Esophagus (tissue), 2 donors: ENCODE results near the gene MYOCD. TPM values are rescaled to one million over a fixed set of nuclear protein-coding genes. Genes with fewer than 3 reads are reported as not detected.
"Not testable (repeated sequence)": the region's sequence is repeated elsewhere in the genome, so short reads cannot be mapped to it uniquely, and the experiment has no call there.

Source experiments
- H3K27ac ChIP-seq, 2 donors: one replicate each; pipeline ENCODE4 v1.5.1; 2013; ENCODE audit warnings: low read depth in 2 of 2, mild to moderate bottlenecking in 2 of 2, inconsistent platforms in 1 of 2, low read length in 1 of 2, moderate library complexity in 1 of 2
- H3K27me3 ChIP-seq, 2 donors: one replicate each; pipeline ENCODE4 v1.6.1; 2013; ENCODE audit warnings: low read length in 2 of 2, control low read depth in 1 of 2, mild to moderate bottlenecking in 1 of 2; ENCODE audit not compliant: insufficient read depth in 2 of 2, control insufficient read depth in 1 of 2
- H3K36me3 ChIP-seq, 2 donors: one replicate each; pipeline ENCODE4 v1.6.1; 2013; ENCODE audit warnings: low read length in 1 of 2; ENCODE audit not compliant: control insufficient read depth in 2 of 2, insufficient read depth in 2 of 2
- H3K4me1 ChIP-seq, 2 donors: one replicate each; pipeline ENCODE4 v1.6.1; 2013; ENCODE audit warnings: low read length in 1 of 2; ENCODE audit not compliant: control insufficient read depth in 2 of 2, insufficient read depth in 2 of 2
- H3K4me3 ChIP-seq, 2 donors: one replicate each; pipeline ENCODE4 v1.5.1; 2013; ENCODE audit warnings: low read length in 2 of 2, mild to moderate bottlenecking in 2 of 2, low read depth in 1 of 2, moderate library complexity in 1 of 2
- H3K9me3 ChIP-seq, 2 donors: one replicate each; pipeline ENCODE4 v1.6.1; 2013; ENCODE audit warnings: mild to moderate bottlenecking in 2 of 2, low read depth in 1 of 2, low read length in 1 of 2, moderate library complexity in 1 of 2; ENCODE audit not compliant: control insufficient read depth in 2 of 2, insufficient read depth in 1 of 2
- WGBS, 2 donors: extraction: QIAGEN DNeasy Blood & Tissue Kit; methylation state at CpG; one replicate each; pipeline ENCODE4 v1.1.7; 2013; 5-methylcytosine and 5-hydroxymethylcytosine counted together
- polyA plus RNA-seq, 2 donors: library from polyadenylated mRNA; stranded (reverse); fragments of 200-250 nt; gene quantifications; one replicate each; pipeline ENCODE4 v1.2.3, GENCODE V29; 2013
- donor health status: healthy with polysubstance abuse.
- donor health status: Bipolar disorder and iron deficiency.

MYOCD gene
- polyA plus RNA-seq, 2 donors, result 1.2 to 2.3 TPM

DNA sequence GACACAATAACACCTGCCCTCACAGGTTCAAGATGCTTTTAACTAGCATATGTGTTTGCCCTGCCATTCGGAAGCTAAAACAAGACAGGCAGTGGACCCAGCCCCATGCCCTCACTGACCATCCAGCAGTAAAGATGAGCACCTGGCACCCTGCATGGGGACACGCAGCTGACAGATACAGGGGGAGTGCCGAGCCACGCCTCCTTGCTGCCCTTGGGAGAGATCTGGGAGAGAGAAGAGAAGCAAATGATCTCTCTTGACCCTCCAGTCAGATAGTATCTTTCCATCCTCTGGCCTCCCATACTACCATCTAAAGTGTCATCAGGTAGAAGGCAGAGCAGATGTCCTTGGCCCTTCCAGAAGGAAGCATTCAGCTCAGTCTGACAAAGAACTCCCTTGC lies 40.6 kb upstream of the MYOCD start:
- H3K27me3 ChIP-seq, result no peaks in the 10 kb centered on the region
- H3K27ac ChIP-seq, result no peak overlapping the region
- H3K4me3 ChIP-seq, result no peak overlapping the region
- H3K36me3 ChIP-seq, result no peaks in the 10 kb centered on the region
- WGBS, 2 donors, result 75 to 78% methylated on average over 4 of the region's 4 CpGs
- peaks cover 0 to 2% of the 10 kb centered on the region in 2 donors for H3K9me3 ChIP-seq
- no peaks in the 10 kb centered on the region for H3K4me1 ChIP-seq

DNA sequence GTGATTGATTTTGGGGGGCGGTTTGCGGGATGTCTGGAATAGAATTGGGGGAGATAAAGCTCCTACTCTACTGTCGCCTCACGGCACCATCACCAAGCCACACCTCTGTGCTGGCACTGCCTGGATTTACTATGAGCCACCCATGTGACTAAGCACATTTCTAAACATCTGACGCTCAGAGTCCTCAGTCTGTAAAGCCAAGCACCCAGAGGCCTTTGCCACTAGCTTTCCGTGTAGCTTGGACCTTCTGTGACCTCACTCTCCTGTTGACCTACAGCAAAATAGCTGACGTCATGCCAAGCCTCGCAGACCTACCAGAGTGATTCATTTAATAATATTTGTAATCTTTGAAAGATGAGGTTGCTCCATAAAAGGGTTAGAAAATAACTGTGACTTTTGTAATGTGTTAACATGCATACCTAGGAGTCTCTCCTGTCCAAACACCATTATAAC lies 38.5 kb upstream of the MYOCD start:
- H3K4me1 ChIP-seq, result no peaks in the 10 kb centered on the region
- H3K9me3 ChIP-seq, result peaks cover 0 to 2% of the 10 kb centered on the region in 2 donors
- no peaks in the 10 kb centered on the region for H3K36me3 ChIP-seq
- no peak overlapping the region for H3K27ac ChIP-seq
- no peak overlapping the region for H3K4me3 ChIP-seq
- 53 to 61% methylated on average over 8 of the region's 8 CpGs for WGBS, 2 donors
- H3K27me3 ChIP-seq, result no peaks in the 10 kb centered on the region

DNA sequence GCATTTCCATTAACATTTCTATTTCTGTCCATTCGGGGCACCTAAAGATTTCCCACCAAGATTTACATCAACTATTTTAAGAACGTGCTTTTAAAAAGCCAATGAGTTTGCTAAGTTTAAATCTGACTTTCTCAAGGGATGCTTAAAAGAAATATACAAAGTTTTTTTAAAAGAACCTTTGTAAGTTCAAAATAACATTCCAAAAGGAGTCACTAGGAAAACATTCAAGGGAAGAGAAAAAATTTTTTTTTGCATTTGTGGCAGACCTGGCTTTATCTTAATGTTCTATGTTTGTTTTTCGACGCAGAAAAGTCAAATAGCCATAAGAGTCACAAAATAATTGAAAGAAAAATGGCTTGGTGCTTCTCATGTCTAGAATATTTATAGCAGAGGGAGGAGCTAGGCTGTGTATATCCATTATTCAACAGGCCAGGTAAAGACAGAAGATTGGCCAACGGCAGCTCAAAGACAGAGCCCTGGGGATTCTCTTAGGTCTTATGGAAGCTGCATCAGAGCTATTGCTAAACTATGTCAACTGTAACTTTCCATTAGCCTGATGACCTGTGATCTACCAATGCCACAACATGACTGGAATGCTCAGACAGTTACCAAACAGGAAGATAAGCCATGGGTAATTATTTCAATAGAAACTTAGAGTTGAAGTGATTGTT lies 37.8 kb upstream of the MYOCD start:
- Histone ChIP-seq H3K4me3 (no peak overlapping the region), H3K27me3 (no peaks in the 10 kb centered on the region), H3K9me3 (peaks cover 0 to 2% of the 10 kb centered on the region in 2 donors), H3K27ac (peak overlapping the region in 1 of 2 donors; percentile 36), H3K4me1 (no peaks in the 10 kb centered on the region), H3K36me3 (no peaks in the 10 kb centered on the region)
- 51 to 61% methylated on average over 5 of the region's 5 CpGs for WGBS, 2 donors

DNA sequence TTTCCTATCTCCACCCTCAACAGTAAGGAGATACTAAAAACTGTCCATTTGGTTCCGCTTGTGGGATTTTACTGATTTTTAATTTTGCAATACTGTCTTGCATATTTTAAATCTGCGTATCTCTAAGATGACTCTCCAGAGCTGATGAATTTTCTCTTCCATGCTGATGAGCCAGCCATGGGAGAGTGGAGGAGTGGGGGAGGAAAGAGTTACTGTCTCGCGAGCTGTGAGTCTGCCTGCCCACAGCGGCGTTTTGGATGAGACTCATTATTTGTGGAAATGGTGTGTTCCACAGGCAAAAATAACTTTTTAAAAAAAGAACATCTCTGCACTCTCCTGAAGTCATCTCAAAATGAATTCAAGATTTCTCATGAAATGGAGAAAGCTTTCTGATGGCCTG lies 34.6 kb upstream of the MYOCD start:
- Histone ChIP-seq H3K27me3 (no peaks in the 10 kb centered on the region), H3K4me1 (no peaks in the 10 kb centered on the region), H3K36me3 (no peaks in the 10 kb centered on the region), H3K9me3 (no peaks in the 10 kb centered on the region), H3K4me3 (no peak overlapping the region), H3K27ac (peak overlapping the region in 1 of 2 donors; percentile 33)
- WGBS, 2 donors, result 77 to 79% methylated on average over 6 of the region's 6 CpGs

DNA sequence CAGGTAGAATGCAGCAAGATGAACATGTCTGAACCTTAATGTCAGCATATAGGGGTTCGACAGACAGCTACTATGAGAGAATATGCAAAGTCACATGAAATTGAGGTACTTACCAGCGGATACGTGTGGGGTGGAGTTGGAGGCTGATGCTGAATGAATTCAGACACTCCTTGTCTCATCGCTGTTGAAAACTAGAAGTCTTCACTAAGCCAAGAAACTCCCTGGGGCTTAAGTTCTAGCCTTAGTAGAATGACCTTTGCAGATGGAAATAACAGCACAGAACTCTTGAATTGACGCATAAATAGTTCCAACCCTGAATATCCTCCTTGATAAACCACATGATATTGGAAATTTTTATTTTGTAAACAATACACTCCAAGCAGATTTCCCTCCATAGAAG lies 32.9 kb upstream of the MYOCD start:
- Histone ChIP-seq H3K27ac (no peak overlapping the region), H3K4me1 (no peaks in the 10 kb centered on the region), H3K36me3 (no peaks in the 10 kb centered on the region), H3K4me3 (no peak overlapping the region), H3K27me3 (no peaks in the 10 kb centered on the region), H3K9me3 (no peaks in the 10 kb centered on the region)
- 88 to 92% methylated on average over 5 of the region's 5 CpGs for WGBS, 2 donors

DNA sequence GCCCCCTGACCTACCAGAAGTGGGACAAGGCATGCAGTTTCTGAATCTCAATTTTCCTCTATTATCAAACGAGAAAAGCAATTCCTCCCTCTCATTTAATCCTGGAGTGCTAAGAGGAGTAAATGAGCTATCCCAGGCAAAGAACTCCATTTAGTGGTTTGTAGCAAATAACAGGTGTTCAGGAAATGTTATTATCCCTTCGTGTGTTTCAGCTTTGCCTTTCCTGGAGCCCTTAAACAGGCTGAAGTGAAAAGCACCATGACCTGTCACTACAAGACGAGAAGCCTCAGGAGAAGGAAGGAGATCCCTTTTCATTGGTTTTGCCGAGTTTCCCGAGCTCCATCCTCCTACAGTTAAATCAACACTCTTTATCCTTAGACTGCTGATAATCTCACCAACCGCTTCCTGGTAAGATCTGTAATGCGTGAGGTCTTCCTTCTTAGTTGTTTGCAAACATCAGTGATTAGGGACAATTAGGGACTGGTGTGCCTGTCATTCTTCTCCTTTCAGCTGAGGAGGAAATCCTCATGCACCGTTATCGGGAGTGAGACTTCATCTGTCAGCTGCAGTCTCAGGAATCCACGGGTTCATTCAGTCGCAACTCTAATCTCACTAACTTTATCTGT lies 30.8 kb upstream of the MYOCD start:
- 18 to 26% methylated on average over 11 of the region's 11 CpGs for WGBS, 2 donors
- H3K27me3 ChIP-seq, result no peaks in the 10 kb centered on the region
- H3K36me3 ChIP-seq, result no peaks in the 10 kb centered on the region
- H3K4me1 ChIP-seq, result no peaks in the 10 kb centered on the region
- no peaks in the 10 kb centered on the region for H3K9me3 ChIP-seq
- no peak overlapping the region for H3K27ac ChIP-seq
- no peak overlapping the region for H3K4me3 ChIP-seq

DNA sequence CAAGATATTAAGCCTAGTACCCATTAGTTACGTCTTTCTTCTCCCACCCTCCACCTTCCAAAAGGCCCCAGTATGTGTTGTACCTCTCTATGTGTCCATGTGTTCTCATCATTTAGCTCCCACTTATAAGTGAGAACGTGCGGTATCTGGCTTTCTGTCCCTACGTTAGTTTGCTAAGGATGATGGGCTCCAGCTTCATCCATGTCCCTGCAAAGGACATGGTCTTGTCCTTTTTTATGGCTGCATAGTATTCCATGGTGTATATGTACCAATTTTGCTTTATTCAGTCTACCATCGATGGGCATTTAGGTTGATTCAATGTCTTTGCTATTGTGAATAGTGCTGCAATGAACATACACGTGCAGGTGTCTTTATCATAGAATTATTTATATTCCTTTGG lies 29.7 kb upstream of the MYOCD start:
- 89% methylated on average over 6 of the region's 6 CpGs for WGBS, 2 donors
- H3K4me1 ChIP-seq, H3K36me3 ChIP-seq, H3K27ac ChIP-seq, H3K9me3 ChIP-seq, H3K4me3 ChIP-seq, H3K27me3 ChIP-seq: not testable (repeated sequence)

DNA sequence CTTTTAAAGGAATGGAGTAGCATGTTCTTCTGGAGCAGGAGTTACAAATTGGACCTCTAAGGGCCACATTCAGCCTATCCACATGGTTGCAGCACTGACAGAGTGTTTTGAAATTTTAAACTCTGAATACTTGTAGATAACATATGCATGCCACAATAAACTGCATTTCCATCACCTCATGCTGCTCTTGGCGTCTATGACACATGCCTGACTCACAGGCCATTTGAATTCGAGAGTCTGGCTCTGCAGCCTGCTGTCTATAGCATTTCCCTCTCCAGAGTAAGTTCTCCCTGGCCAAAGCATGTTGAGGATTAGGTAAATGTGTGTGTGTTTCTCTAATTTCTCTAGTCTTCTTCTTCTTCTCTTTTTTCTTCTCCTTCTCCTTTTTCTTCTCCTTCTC lies 28.7 kb upstream of the MYOCD start:
- Histone ChIP-seq H3K27me3 (no peaks in the 10 kb centered on the region), H3K9me3 (no peaks in the 10 kb centered on the region), H3K36me3 (no peaks in the 10 kb centered on the region), H3K27ac (no peak overlapping the region), H3K4me1 (no peaks in the 10 kb centered on the region), H3K4me3 (no peak overlapping the region)
- 14 to 22% methylated on average over 2 of the region's 2 CpGs for WGBS, 2 donors

DNA sequence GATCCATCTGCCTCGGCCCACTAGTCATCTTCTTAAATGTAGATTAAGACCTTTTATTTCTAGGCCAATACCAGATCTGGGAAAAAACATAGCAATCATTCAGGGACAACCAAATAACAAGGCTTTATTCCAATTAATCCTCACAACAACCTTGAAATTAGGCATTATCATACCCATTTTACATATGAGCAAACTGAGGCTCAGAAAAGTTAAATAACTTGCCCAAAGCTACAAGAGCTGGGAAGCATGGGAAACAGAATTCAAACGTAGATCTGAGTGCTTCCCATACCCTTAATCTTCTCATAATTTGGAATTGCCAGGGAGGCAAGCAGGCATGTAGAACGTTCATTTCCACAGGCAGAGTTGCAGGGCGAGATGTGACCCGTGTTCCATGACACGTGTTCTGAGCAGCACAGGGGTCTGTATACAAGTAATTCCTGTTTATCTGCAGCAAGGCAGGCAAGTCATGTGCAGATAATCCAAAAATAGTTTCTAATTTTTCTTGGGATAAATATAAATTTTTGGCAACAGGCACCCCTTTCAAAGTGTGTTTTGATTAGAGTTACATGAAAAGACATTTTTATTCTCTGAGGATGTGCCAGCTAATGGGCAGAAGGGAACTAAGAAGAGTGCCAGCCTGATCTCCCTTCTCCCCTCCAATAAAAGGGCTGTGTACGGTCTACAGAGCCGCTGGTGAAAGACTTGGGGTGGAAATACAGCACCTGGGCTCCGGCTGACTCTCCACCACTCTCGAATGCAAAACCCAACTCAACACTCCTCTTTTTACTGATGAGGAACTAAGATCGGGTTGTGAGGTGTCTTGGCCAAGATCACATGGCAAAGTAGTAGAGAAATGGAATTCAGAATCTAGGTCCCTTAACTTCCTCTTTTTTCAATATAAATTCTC lies 27.7 kb upstream of the MYOCD start:
- no peak overlapping the region for H3K27ac ChIP-seq
- H3K36me3 ChIP-seq, result no peaks in the 10 kb centered on the region
- H3K4me3 ChIP-seq, result no peak overlapping the region
- no peaks in the 10 kb centered on the region for H3K27me3 ChIP-seq
- H3K9me3 ChIP-seq, result no peaks in the 10 kb centered on the region
- H3K4me1 ChIP-seq, result no peaks in the 10 kb centered on the region
- 70 to 75% methylated on average over 11 of the region's 11 CpGs for WGBS, 2 donors
